Natural killer cell (primary cell): ENCODE results near the gene TMEM109. TPM values are rescaled to one million over a fixed set of nuclear protein-coding genes. Genes with fewer than 3 reads are reported as not detected.
A peak's percentile ranks its signal among the peaks of the same experiment; 100 is the strongest.

Source experiments
- ATAC-seq, 3 donors: fragments of 150-1000 bp in 2 of 3; fragments of 200-7000 bp in 1 of 3; cut with Tn5 transposase; 1 replicate in 1 of 3; 2 replicates in 2 of 3; pipeline ENCODE4 v1.10.0; 2021; ENCODE audit warnings: mild to moderate bottlenecking in 2 of 3, moderate library complexity in 2 of 3
- DNase-seq, 2 donors: peaks; one replicate each; pipeline versions ENCODE4 v3.0.0 to v3.0.0-alpha.2; 2013 to 2021; ENCODE audit warnings: mixed read lengths in 1 of 2
- H3K27ac ChIP-seq: one replicate; pipeline ENCODE4 v1.5.1; 2013; ENCODE audit warnings: mild to moderate bottlenecking, low read length
- H3K27me3 ChIP-seq: one replicate; pipeline ENCODE4 v1.6.1; 2013; ENCODE audit warnings: low read length; ENCODE audit not compliant: control insufficient read depth, insufficient read depth
- H3K36me3 ChIP-seq: one replicate; pipeline ENCODE4 v1.6.1; 2013; ENCODE audit warnings: low read length; ENCODE audit not compliant: control insufficient read depth, insufficient read depth
- H3K4me1 ChIP-seq: one replicate; pipeline ENCODE4 v1.6.1; 2013; ENCODE audit warnings: low read length; ENCODE audit not compliant: control insufficient read depth, insufficient read depth
- H3K4me3 ChIP-seq: one replicate; pipeline ENCODE4 v1.5.1; 2013; ENCODE audit warnings: low read length
- H3K9me3 ChIP-seq: one replicate; pipeline ENCODE4 v1.6.1; 2013; ENCODE audit warnings: low read length; ENCODE audit not compliant: control insufficient read depth, insufficient read depth
- H3K27ac Mint-ChIP-seq, 2 donors: one replicate each; pipeline ENCODE4 v1.8.0; 2022; ENCODE audit warnings: mild to moderate bottlenecking in 2 of 2, mixed read lengths in 2 of 2, moderate library complexity in 1 of 2
- H3K27me3 Mint-ChIP-seq, 2 donors: one replicate each; pipeline ENCODE4 v1.8.0; 2022; ENCODE audit warnings: low read depth in 2 of 2, mixed read lengths in 2 of 2
- H3K36me3 Mint-ChIP-seq: one replicate; pipeline ENCODE4 v1.8.0; 2022; ENCODE audit warnings: mixed read lengths
- H3K4me1 Mint-ChIP-seq, 2 donors: one replicate each; pipeline ENCODE4 v1.8.0; 2022; ENCODE audit warnings: mixed read lengths in 2 of 2
- H3K4me3 Mint-ChIP-seq: one replicate; pipeline ENCODE4 v1.8.0; 2022; ENCODE audit warnings: mild to moderate bottlenecking, moderate library complexity, mixed read lengths
- H3K9me3 Mint-ChIP-seq, 2 donors: one replicate each; pipeline ENCODE4 v1.8.0; 2022; ENCODE audit warnings: mixed read lengths in 2 of 2
- WGBS: methylation state at CpG from one replicate; pipeline ENCODE4 v1.1.7; 2013; ENCODE audit warnings: missing lambda C conversion rate; ENCODE audit not compliant: insufficient coverage; 5-methylcytosine and 5-hydroxymethylcytosine counted together
- intact Hi-C: fragments of 100-400 bp; cut with micrococcal nuclease; formaldehyde crosslinking; loops from one replicate; pipeline ENCODE4 v1.14.2; 2022
- total RNA-seq, 4 donors: library from RNA; stranded (reverse); fragments of 120-200 nt in 1 of 4; gene quantifications; one replicate each; pipeline versions ENCODE4 v1.2.3 to v1.2.4, GENCODE V29; 2013 to 2022
- TF ChIP-seq, protein P1 (sequence below): fragments of 200-600 bp; IDR thresholded peaks from one replicate; pipeline ENCODE4 v1.8.0; 2022; ENCODE audit warnings: antibody characterized with exemption

The TMEM109 gene
- total RNA-seq, 3 donors from 2014 or later (not counting 1 experiment from before 2014, with no cell fraction given): 89.3 to 102 (median 96.8) TPM

- H3K27ac ChIP-seq: no peak overlapping the region
- peaks cover 8% of the 10 kb centered on the region for H3K36me3 Mint-ChIP-seq
- DNase-seq (no peak), ATAC-seq (no peak)
- peak overlapping the region; percentile 76 for H3K4me3 Mint-ChIP-seq
- H3K27ac Mint-ChIP-seq: no peak overlapping the region
- H3K27me3 ChIP-seq: peaks cover 19% of the 10 kb centered on the region
- peaks cover 36% of the 10 kb centered on the region for H3K36me3 ChIP-seq
- TF ChIP-seq, protein P1, sequence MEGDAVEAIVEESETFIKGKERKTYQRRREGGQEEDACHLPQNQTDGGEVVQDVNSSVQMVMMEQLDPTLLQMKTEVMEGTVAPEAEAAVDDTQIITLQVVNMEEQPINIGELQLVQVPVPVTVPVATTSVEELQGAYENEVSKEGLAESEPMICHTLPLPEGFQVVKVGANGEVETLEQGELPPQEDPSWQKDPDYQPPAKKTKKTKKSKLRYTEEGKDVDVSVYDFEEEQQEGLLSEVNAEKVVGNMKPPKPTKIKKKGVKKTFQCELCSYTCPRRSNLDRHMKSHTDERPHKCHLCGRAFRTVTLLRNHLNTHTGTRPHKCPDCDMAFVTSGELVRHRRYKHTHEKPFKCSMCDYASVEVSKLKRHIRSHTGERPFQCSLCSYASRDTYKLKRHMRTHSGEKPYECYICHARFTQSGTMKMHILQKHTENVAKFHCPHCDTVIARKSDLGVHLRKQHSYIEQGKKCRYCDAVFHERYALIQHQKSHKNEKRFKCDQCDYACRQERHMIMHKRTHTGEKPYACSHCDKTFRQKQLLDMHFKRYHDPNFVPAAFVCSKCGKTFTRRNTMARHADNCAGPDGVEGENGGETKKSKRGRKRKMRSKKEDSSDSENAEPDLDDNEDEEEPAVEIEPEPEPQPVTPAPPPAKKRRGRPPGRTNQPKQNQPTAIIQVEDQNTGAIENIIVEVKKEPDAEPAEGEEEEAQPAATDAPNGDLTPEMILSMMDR: no peak
- H3K9me3 Mint-ChIP-seq: no peaks in the 10 kb centered on the region
- H3K4me3 ChIP-seq: no peak overlapping the region
- intact Hi-C loops: no loop called here
- H3K4me1 ChIP-seq: peaks cover 24% of the 10 kb centered on the region
- H3K4me1 Mint-ChIP-seq: peaks cover 8 to 19% of the 10 kb centered on the region in 2 donors
- 95% methylated on average over 4 of the region's 5 CpGs for WGBS
- peaks cover 7 to 23% of the 10 kb centered on the region in 2 donors for H3K27me3 Mint-ChIP-seq
- no peaks in the 10 kb centered on the region for H3K9me3 ChIP-seq
These were observed 9.4 kb downstream of the TMEM109 start for GRCh38 chr11:60923326-60923725.

DNA sequence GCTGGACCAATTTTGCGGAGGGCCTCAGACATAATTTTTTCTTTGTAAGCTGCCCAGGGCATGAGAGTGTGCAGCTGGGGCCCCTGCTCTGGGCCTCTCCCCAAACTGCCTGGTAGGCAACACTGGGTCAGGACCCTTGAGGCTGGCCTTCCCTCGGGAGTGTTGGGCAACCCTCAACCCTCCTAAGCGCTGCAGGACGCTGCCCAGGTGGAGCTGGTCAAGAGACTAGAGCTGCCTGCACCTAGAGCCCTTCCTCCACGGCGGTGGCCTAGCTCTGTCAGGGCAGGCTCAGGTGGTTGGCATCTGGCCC, 9.8 kb downstream of the TMEM109 start:
- Mint-ChIP-seq H3K4me3 (peak overlapping the region; percentile 60), H3K9me3 (no peaks in the 10 kb centered on the region), H3K36me3 (peaks cover 8% of the 10 kb centered on the region), H3K4me1 (peaks cover 8 to 19% of the 10 kb centered on the region in 2 donors), H3K27ac (no peak overlapping the region), H3K27me3 (peaks cover 7 to 23% of the 10 kb centered on the region in 2 donors)
- Histone ChIP-seq H3K36me3 (peaks cover 36% of the 10 kb centered on the region), H3K27me3 (peaks cover 19% of the 10 kb centered on the region), H3K9me3 (no peaks in the 10 kb centered on the region), H3K4me1 (peaks cover 24% of the 10 kb centered on the region), H3K4me3 (no peak overlapping the region), H3K27ac (no peak overlapping the region)
- TF ChIP-seq, protein P1: no peak
- no peak for ATAC-seq
- WGBS: 70% methylated on average over 6 of the region's 6 CpGs
- DNase-seq: no peak
- intact Hi-C loops: no loop called here

DNA sequence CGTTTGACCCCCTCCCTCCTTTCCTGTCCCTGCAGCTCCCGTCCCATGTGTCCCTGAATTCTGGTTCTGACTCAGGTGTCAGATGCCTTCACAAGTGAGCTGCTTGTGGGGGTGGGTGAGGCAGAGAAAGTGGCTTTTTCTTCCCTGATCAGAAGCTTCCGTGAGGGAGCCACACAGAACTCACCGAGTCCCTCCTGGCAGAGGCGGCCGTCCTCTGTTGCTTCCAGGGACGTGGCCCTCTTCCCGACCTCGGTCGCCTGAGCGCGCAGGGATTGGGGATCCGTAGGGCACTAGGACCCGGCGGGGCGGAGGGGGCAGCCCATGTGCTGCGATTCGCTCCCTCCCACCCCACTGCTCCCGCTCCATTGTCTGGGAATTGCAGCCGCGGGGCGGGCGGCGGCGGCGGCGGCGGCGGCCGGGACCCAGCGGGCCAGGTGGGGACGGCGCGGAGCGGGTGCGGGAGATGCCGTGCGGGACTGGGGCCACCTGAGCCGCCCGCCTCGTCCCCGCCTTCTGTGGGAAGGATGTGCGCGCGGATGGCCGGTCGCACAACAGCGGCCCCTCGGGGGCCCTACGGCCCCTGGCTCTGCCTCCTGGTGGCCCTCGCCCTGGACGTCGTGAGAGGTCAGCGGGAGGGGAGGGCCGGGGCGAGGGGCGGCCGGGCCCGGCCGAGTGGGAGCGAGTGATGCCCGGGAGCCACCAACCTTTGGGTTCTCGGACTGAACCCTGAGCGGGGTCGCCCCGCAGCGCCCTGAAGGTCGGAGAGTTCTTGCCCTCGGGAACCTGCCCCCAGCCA, 10.3 kb downstream of the TMEM109 start, which contains the start of gene TMEM132A:
Gene TMEM132A, plus strand, starts transcription at position 351 of the 796 bp plus-strand sequence. Its CDS starts 174 bp downstream, at position 525.
- peaks cover 24% of the 10 kb centered on the region for H3K4me1 ChIP-seq
- Mint-ChIP-seq H3K9me3 (no peaks in the 10 kb centered on the region), H3K27me3 (peaks cover 7 to 23% of the 10 kb centered on the region in 2 donors), H3K4me1 (peaks cover 5 to 18% of the 10 kb centered on the region in 2 donors), H3K36me3 (peaks cover 8% of the 10 kb centered on the region), H3K4me3 (peak within 1 kb of the TSS; percentile 76), H3K27ac (peak within 1 kb of the TSS in 1 of 2 donors; percentile 63)
- H3K27me3 ChIP-seq: peaks cover 19% of the 10 kb centered on the region
- under 1% methylated on average over 69 of the region's 69 CpGs for WGBS
- DNase-seq (peak in 1 of 2 donors; percentile 35), ATAC-seq (peak in 2 of 3 donors; percentile 38 to 53)
- TF ChIP-seq, protein P1: no peak
- intact Hi-C loops: no loop called here
- peak within 1 kb of the TSS; percentile 21 for H3K4me3 ChIP-seq
- no peak within 1 kb of the TSS for H3K27ac ChIP-seq
- H3K9me3 ChIP-seq: no peaks in the 10 kb centered on the region
- peaks cover 36% of the 10 kb centered on the region for H3K36me3 ChIP-seq
